ENCODE measurements around the gene HSD17B3.

The HSD17B3 gene

GRCh38 chr9:96251451-96251850 lies 50.5 kb downstream of the HSD17B3 start:
- H3K9ac ChIP-seq (ENCODE audit: low read length) = no peak overlapping the region
- H3K27ac ChIP-seq (ENCODE audit: low read depth, low read length, poor library complexity, severe bottlenecking) = no peak overlapping the region
- H3K9me2 ChIP-seq (ENCODE audit: low read depth, low read length) = no peaks in the 10 kb centered on the region
- no peaks in the 10 kb centered on the region for H4K20me1 ChIP-seq (ENCODE audit: insufficient read depth, low read length)
- H3K4me1 ChIP-seq (ENCODE audit: insufficient read depth, low read length, severe bottlenecking) = peaks cover 7% of the 10 kb centered on the region
- no peak overlapping the region for H3K4me3 ChIP-seq (ENCODE audit: low read depth, low read length, poor library complexity, severe bottlenecking)
- H3K4me2 ChIP-seq (ENCODE audit: low read length) = no peak overlapping the region
- TF ChIP-seq CTCF (IDR thresholded peaks at IDR 0.05; ENCODE audit: low read length) = no peak
- no peak for TF ChIP-seq EZH2 (IDR thresholded peaks at IDR 0.05; ENCODE audit: borderline replicate concordance, low read length)
- H2AFZ ChIP-seq (ENCODE audit: low read length) = no peak overlapping the region
- H3F3A ChIP-seq (ENCODE audit: insufficient read depth, low read length) = no peaks in the 10 kb centered on the region
- H3K36me3 ChIP-seq (ENCODE audit: insufficient read depth, low read length) = no peaks in the 10 kb centered on the region
- H3K27me3 ChIP-seq (ENCODE audit: insufficient read depth, low read length) = no peaks in the 10 kb centered on the region
- H3K79me2 ChIP-seq (ENCODE audit: insufficient read depth, low read length) = no peaks in the 10 kb centered on the region
- no peaks in the 10 kb centered on the region for H3K9me3 ChIP-seq (ENCODE audit: low read length)

- H3K4me3 ChIP-seq (ENCODE audit: low read depth, low read length, poor library complexity, severe bottlenecking) = no peak overlapping the region
- H3K4me1 ChIP-seq (ENCODE audit: insufficient read depth, low read length, severe bottlenecking) = peaks cover 7% of the 10 kb centered on the region
- H4K20me1 ChIP-seq (ENCODE audit: insufficient read depth, low read length) = no peaks in the 10 kb centered on the region
- no peak overlapping the region for H3K4me2 ChIP-seq (ENCODE audit: low read length)
- H3K27ac ChIP-seq (ENCODE audit: low read depth, low read length, poor library complexity, severe bottlenecking) = no peak overlapping the region
- no peaks in the 10 kb centered on the region for H3K36me3 ChIP-seq (ENCODE audit: insufficient read depth, low read length)
- H3K9ac ChIP-seq (ENCODE audit: low read length) = no peak overlapping the region
- no peak overlapping the region for H2AFZ ChIP-seq (ENCODE audit: low read length)
- H3K9me2 ChIP-seq (ENCODE audit: low read depth, low read length) = no peaks in the 10 kb centered on the region
- no peaks in the 10 kb centered on the region for H3K27me3 ChIP-seq (ENCODE audit: insufficient read depth, low read length)
- no peaks in the 10 kb centered on the region for H3K9me3 ChIP-seq (ENCODE audit: low read length)
- TF ChIP-seq EZH2 (IDR thresholded peaks at IDR 0.05; ENCODE audit: borderline replicate concordance, low read length) (no peak), CTCF (IDR thresholded peaks at IDR 0.05; ENCODE audit: low read length) (no peak)
- no peaks in the 10 kb centered on the region for H3F3A ChIP-seq (ENCODE audit: insufficient read depth, low read length)
- no peaks in the 10 kb centered on the region for H3K79me2 ChIP-seq (ENCODE audit: insufficient read depth, low read length)
These were observed 52.2 kb downstream of the HSD17B3 start for GRCh38 chr9:96249746-96250145.

- Histone ChIP-seq H2AFZ (ENCODE audit: low read length) (no peak overlapping the region), H3K27ac (ENCODE audit: low read depth, low read length, poor library complexity, severe bottlenecking) (no peak overlapping the region), H3K79me2 (ENCODE audit: insufficient read depth, low read length) (no peaks in the 10 kb centered on the region), H3K9ac (ENCODE audit: low read length) (no peak overlapping the region), H3K4me3 (ENCODE audit: low read depth, low read length, poor library complexity, severe bottlenecking) (no peak overlapping the region), H4K20me1 (ENCODE audit: insufficient read depth, low read length) (no peaks in the 10 kb centered on the region), H3K9me2 (ENCODE audit: low read depth, low read length) (no peaks in the 10 kb centered on the region), H3K4me1 (ENCODE audit: insufficient read depth, low read length, severe bottlenecking) (no peaks in the 10 kb centered on the region), H3F3A (ENCODE audit: insufficient read depth, low read length) (no peaks in the 10 kb centered on the region), H3K36me3 (ENCODE audit: insufficient read depth, low read length) (no peaks in the 10 kb centered on the region), H3K27me3 (ENCODE audit: insufficient read depth, low read length) (no peaks in the 10 kb centered on the region), H3K9me3 (ENCODE audit: low read length) (no peaks in the 10 kb centered on the region), H3K4me2 (ENCODE audit: low read length) (no peak overlapping the region)
- no peak for TF ChIP-seq EZH2 (IDR thresholded peaks at IDR 0.05; ENCODE audit: borderline replicate concordance, low read length)
- TF ChIP-seq CTCF (IDR thresholded peaks at IDR 0.05; ENCODE audit: low read length) = no peak
These were observed 55.7 kb downstream of the HSD17B3 start for GRCh38 chr9:96246267-96246671.
